Activated CD4-positive, alpha-beta memory T cell treated with anti-CD3 and anti-CD28 coated beads, Interleukin-2, amount 10 ng/mL, durations not matched to agents 7 days and 5 days (primary cell): ENCODE results near the gene CD300LB. TPM values are rescaled to one million over a fixed set of nuclear protein-coding genes. Genes with fewer than 3 reads are reported as not detected.

Experiments used
- CTCF ChIA-PET: fragments of 350-600 bp; sonication (Branson Sonifier 250); formaldehyde crosslinking; loops from one replicate; lab custom pipeline; 2021; ENCODE audit warnings: antibody characterized with exemption, inconsistent platforms; lab: Charles Lee
- POLR2A ChIA-PET: fragments of 350-600 bp; sonication (Branson Sonifier 250); formaldehyde crosslinking; loops from one replicate; lab custom pipeline; 2021; ENCODE audit warnings: antibody characterized with exemption; lab: Charles Lee
- DNase-seq: peaks from one replicate; pipeline ENCODE4 v3.0.0-alpha.2; 2020
- H3K27ac Mint-ChIP-seq: one replicate; pipeline ENCODE4 v1.8.0; 2021; ENCODE audit warnings: mild to moderate bottlenecking, mixed read lengths
- H3K27me3 Mint-ChIP-seq: one replicate; pipeline ENCODE4 v1.8.0; 2021; ENCODE audit warnings: mixed read lengths
- H3K36me3 Mint-ChIP-seq: one replicate; pipeline ENCODE4 v1.8.0; 2021; ENCODE audit warnings: low read depth, mixed read lengths
- H3K4me1 Mint-ChIP-seq: one replicate; pipeline ENCODE4 v1.8.0; 2021; ENCODE audit warnings: mixed read lengths
- H3K4me3 Mint-ChIP-seq: one replicate; pipeline ENCODE4 v1.8.0; 2021; ENCODE audit warnings: mild to moderate bottlenecking, mixed read lengths
- H3K9me3 Mint-ChIP-seq: one replicate; pipeline ENCODE4 v1.8.0; 2021; ENCODE audit warnings: mixed read lengths
- total RNA-seq, 2 experiments: library from RNA; stranded (reverse); gene quantifications; one replicate each; pipeline ENCODE4 v1.2.3, GENCODE V29; 2021

The CD300LB gene
- total RNA-seq, 2 experiments from 2014 or later: not detected

- H3K4me1 Mint-ChIP-seq: peaks cover 76% of the 10 kb centered on the region
- no peaks in the 10 kb centered on the region for H3K27me3 Mint-ChIP-seq
- DNase-seq: no peak
- CTCF ChIA-PET: no interaction called here
- no peak overlapping the region for H3K27ac Mint-ChIP-seq
- peaks cover 18% of the 10 kb centered on the region for H3K9me3 Mint-ChIP-seq
- H3K4me3 Mint-ChIP-seq: no peak overlapping the region
- POLR2A ChIA-PET: interaction anchor here (1.4 kb wide), 1 partner anchor 9 kb away, joined by 3 read pairs; no protein-coding TSS in a partner anchor
- H3K36me3 Mint-ChIP-seq: peaks cover 90% of the 10 kb centered on the region
These were observed 56.1 kb downstream of the CD300LB start for GRCh38 chr17:74475189-74475588.

GRCh38 chr17:74474043-74474792 is 57.1 kb downstream of the CD300LB start:
- H3K27ac Mint-ChIP-seq: no peak overlapping the region
- ChIA-PET POLR2A (no interaction called here), CTCF (interaction anchor here (0.5 kb wide), 1 partner anchor 21 kb away, joined by 3 read pairs; no protein-coding TSS in a partner anchor)
- H3K36me3 Mint-ChIP-seq: peaks cover 85% of the 10 kb centered on the region
- H3K27me3 Mint-ChIP-seq: no peaks in the 10 kb centered on the region
- peaks cover 75% of the 10 kb centered on the region for H3K4me1 Mint-ChIP-seq
- peak overlapping the region; percentile 13 for H3K4me3 Mint-ChIP-seq
- H3K9me3 Mint-ChIP-seq: peaks cover 18% of the 10 kb centered on the region
- DNase-seq: no peak

GRCh38 chr17:74473294-74473693 is 58.0 kb downstream of the CD300LB start:
- POLR2A ChIA-PET: no interaction called here
- peaks cover 71% of the 10 kb centered on the region for H3K4me1 Mint-ChIP-seq
- DNase-seq: no peak
- no peaks in the 10 kb centered on the region for H3K27me3 Mint-ChIP-seq
- CTCF ChIA-PET: interaction anchor here (0.5 to 2.0 kb wide), 4 partner anchors 16 to 94 kb away, joined by 3 to 9 read pairs (median 3); no protein-coding TSS in a partner anchor
- H3K4me3 Mint-ChIP-seq: no peak overlapping the region
- H3K27ac Mint-ChIP-seq: no peak overlapping the region
- H3K9me3 Mint-ChIP-seq: peaks cover 18% of the 10 kb centered on the region
- peaks cover 80% of the 10 kb centered on the region for H3K36me3 Mint-ChIP-seq

GRCh38 chr17:74472890-74473289 is 58.4 kb downstream of the CD300LB start:
- ChIA-PET CTCF (interaction anchor here (1.0 to 2.0 kb wide), 4 partner anchors 16 to 94 kb away, joined by 3 to 9 read pairs (median 4); no protein-coding TSS in a partner anchor), POLR2A (interaction anchor here (1.1 kb wide), 1 partner anchor 9 kb away, joined by 3 read pairs; no protein-coding TSS in a partner anchor)
- H3K9me3 Mint-ChIP-seq: peaks cover 18% of the 10 kb centered on the region
- no peak overlapping the region for H3K27ac Mint-ChIP-seq
- no peak overlapping the region for H3K4me3 Mint-ChIP-seq
- no peak for DNase-seq
- peaks cover 76% of the 10 kb centered on the region for H3K36me3 Mint-ChIP-seq
- no peaks in the 10 kb centered on the region for H3K27me3 Mint-ChIP-seq
- peaks cover 67% of the 10 kb centered on the region for H3K4me1 Mint-ChIP-seq

GRCh38 chr17:74471341-74471740 is 59.9 kb downstream of the CD300LB start:
- Mint-ChIP-seq H3K4me1 (peaks cover 65% of the 10 kb centered on the region), H3K4me3 (peak overlapping the region; percentile 12), H3K27me3 (no peaks in the 10 kb centered on the region), H3K36me3 (peaks cover 73% of the 10 kb centered on the region), H3K9me3 (peaks cover 16% of the 10 kb centered on the region), H3K27ac (peak overlapping the region; percentile 1)
- ChIA-PET POLR2A (no interaction called here), CTCF (interaction anchor here (1.1 to 2.0 kb wide), 3 partner anchors 14 to 103 kb away, joined by 3 to 9 read pairs (median 4); no protein-coding TSS in a partner anchor)
- no peak for DNase-seq

Other genes starting within 250 kb of the CD300LB start
- 1 to 10 TPM; 3.5 to 3.8 TPM for gene KIF19, start 205.2 kb downstream of the CD300LB start, total RNA-seq
- gene BTBD17, start 169.6 kb downstream of the CD300LB start, total RNA-seq: under 1 TPM in 1 of 2 experiments, not detected in 1; 0.18 TPM
- gene GPR142, start 164.0 kb downstream of the CD300LB start, total RNA-seq: under 1 TPM in 1 of 2 experiments, not detected in 1; 0.15 TPM
- gene GPRC5C, start 99.4 kb downstream of the CD300LB start, total RNA-seq: 1 to 10 TPM in 1 of 2 experiments, under 1 TPM in 1; 0.68 to 1.2 TPM
- gene CD300A, start 64.8 kb downstream of the CD300LB start, total RNA-seq: 10 to 100 TPM; 69.5 to 74.2 TPM
- 1 to 10 TPM; 3.9 to 4.1 TPM for gene CD300C, start 14.6 kb upstream of the CD300LB start, total RNA-seq
- not detected for gene CD300H, start 36.0 kb upstream of the CD300LB start, total RNA-seq
- gene CD300LD, start 60.8 kb upstream of the CD300LB start, total RNA-seq: not detected
- gene CD300E, start 92.3 kb upstream of the CD300LB start, total RNA-seq: not detected
- not detected for gene CD300LF, start 181.4 kb upstream of the CD300LB start, total RNA-seq
- 10 to 100 TPM; 56.1 to 58.5 TPM for gene RAB37, start 205.8 kb upstream of the CD300LB start, total RNA-seq
- gene NHERF1, start 217.2 kb upstream of the CD300LB start, total RNA-seq: 100 to 1,000 TPM; 320 to 328 TPM
- 10 to 100 TPM; 32.1 to 32.3 TPM for gene NAT9, start 244.9 kb upstream of the CD300LB start, total RNA-seq